ENCODE measurements around the gene NHLRC4. TPM values are rescaled to one million over a fixed set of nuclear protein-coding genes. Genes with fewer than 3 reads are reported as not detected.

NHLRC4 gene
- polyA plus RNA-seq, 2 of the 4 experiments (the other 2 are of a cell fraction): 0.03 to 0.09 TPM

GRCh38 chr16:582614-583331 is 16.0 kb downstream of the NHLRC4 start:
- peak; percentile 9 to 12; a peak in 3 of 6 replicates for ATAC-seq
- CTCF ChIA-PET: interaction anchor here (0.7 to 7.1 kb wide), 8 partner anchors 10 to 487 kb away, joined by 3 to 105 read pairs (median 4); partner anchors contain the start of gene RHOT2
- 88% methylated on average over 15 of the region's 21 CpGs for WGBS (ENCODE audit: missing lambda C conversion rate)
- DNase-seq (ENCODE audit: low read depth in 1 of 2, low spot score in 1 of 2): no peak
- TF ChIP-seq ZNF302 (CRISPR knock-in tag; IDR thresholded peaks at IDR 0.05): no peak
- TF ChIP-seq RNF2 (IDR thresholded peaks at IDR 0.05; ENCODE audit: borderline replicate concordance, low read depth): no peak
- TF ChIP-seq EP300 (IDR thresholded peaks at IDR 0.05): no peak
- no peak for TF ChIP-seq ELK1 (IDR thresholded peaks at IDR 0.05; ENCODE audit: low read depth, low read length)
- TF ChIP-seq ATOH8 (CRISPR knock-in tag; IDR thresholded peaks at IDR 0.05; ENCODE audit: low read depth): no peak
- no peak for TF ChIP-seq POLR2A (IDR thresholded peaks at IDR 0.05; ENCODE audit: low read length)
- no peak for TF ChIP-seq USF2 (IDR thresholded peaks at IDR 0.05)
- TF ChIP-seq SREBF2 (IDR thresholded peaks at IDR 0.05): no peak
- H3K9me3 ChIP-seq: no peaks in the 10 kb centered on the region
- peaks cover 23% of the 10 kb centered on the region for H3K4me1 ChIP-seq
- H3K27ac ChIP-seq: no peak overlapping the region
- H3K4me2 ChIP-seq: no peak overlapping the region
- POLR2A ChIA-PET: no interaction called here
- no peak for FAIRE-seq
- H3K4me3 ChIP-seq: no peak overlapping the region

GRCh38 chr16:583470-583814 is 16.6 kb downstream of the NHLRC4 start:
- CTCF ChIA-PET: interaction anchor here (1.3 to 7.1 kb wide), 4 partner anchors 12 to 79 kb away, joined by 3 to 105 read pairs (median 8); partner anchors contain the start of gene RHOT2
- TF ChIP-seq CHD2 (IDR thresholded peaks at IDR 0.05; ENCODE audit: low read length, partially characterized antibody): no peak
- no peak for TF ChIP-seq FOSL2 (IDR thresholded peaks at IDR 0.05)
- no peak for TF ChIP-seq FOSL2 (CRISPR knock-in tag; IDR thresholded peaks at IDR 0.05)
- no peak for TF ChIP-seq ZNF302 (CRISPR knock-in tag; IDR thresholded peaks at IDR 0.05)
- no peak for TF ChIP-seq RARB (CRISPR knock-in tag; IDR thresholded peaks at IDR 0.05)
- no peak for TF ChIP-seq HEYL (CRISPR knock-in tag; IDR thresholded peaks at IDR 0.05)
- no peak for TF ChIP-seq MYC (IDR thresholded peaks at IDR 0.05; ENCODE audit: borderline replicate concordance, low read length)
- no peak for TF ChIP-seq RNF2 (IDR thresholded peaks at IDR 0.05; ENCODE audit: borderline replicate concordance, low read depth)
- TF ChIP-seq RFX5 (IDR thresholded peaks at IDR 0.05): no peak
- no peak for TF ChIP-seq E2F6 (IDR thresholded peaks at IDR 0.05; ENCODE audit: borderline replicate concordance, low read depth)
- no peak for TF ChIP-seq KDM1A (IDR thresholded peaks at IDR 0.05; ENCODE audit: low read depth)
- TF ChIP-seq HES2 (IDR thresholded peaks at IDR 0.05): no peak
- TF ChIP-seq BHLHE40 (IDR thresholded peaks at IDR 0.05; ENCODE audit: low read depth, low read length): no peak
- no peak for TF ChIP-seq MAX (IDR thresholded peaks at IDR 0.05)
- TF ChIP-seq ATOH8 (CRISPR knock-in tag; IDR thresholded peaks at IDR 0.05; ENCODE audit: low read depth): no peak
- TF ChIP-seq CBX8 (IDR thresholded peaks at IDR 0.05): no peak
- no peak for TF ChIP-seq HOXA7 (CRISPR knock-in tag; IDR thresholded peaks at IDR 0.05)
- no peak for TF ChIP-seq ELK1 (IDR thresholded peaks at IDR 0.05; ENCODE audit: low read depth, low read length)
- no peak for TF ChIP-seq CHD4 (IDR thresholded peaks at IDR 0.05; ENCODE audit: borderline replicate concordance)
- no peak for TF ChIP-seq JUNB (IDR thresholded peaks at IDR 0.05)
- TF ChIP-seq ZC3H11A (IDR thresholded peaks at IDR 0.05): no peak
- POLR2A ChIA-PET: no interaction called here
- Histone ChIP-seq H3K4me3 (no peak overlapping the region), H3K4me1 (peaks cover 27% of the 10 kb centered on the region), H3K9me3 (no peaks in the 10 kb centered on the region), H3K4me2 (no peak overlapping the region), H3K27ac (no peak overlapping the region)
- no peak for DNase-seq (ENCODE audit: low read depth in 1 of 2, low spot score in 1 of 2)
- FAIRE-seq: no peak
- no peak for ATAC-seq
- 82% methylated on average over 15 of the region's 16 CpGs for WGBS (ENCODE audit: missing lambda C conversion rate)
